Ovary (tissue), 3 donors: Measurements from ENCODE around the gene CRADD.

Experiments
- EP300 ChIP-seq: sonication (generic); formaldehyde crosslinking; IDR thresholded peaks from one replicate; pipeline ENCODE4 v1.6.1; 2017; ENCODE audit warnings: antibody characterized with exemption
- POLR2A ChIP-seq: fragments of 450-650 bp; IDR thresholded peaks from one replicate; pipeline ENCODE4 v1.6.1; 2017; ENCODE audit warnings: antibody characterized with exemption, mild to moderate bottlenecking, moderate library complexity
- TF ChIP-seq, protein P1 (sequence below), 3 donors: fragments of 450-650 bp in 2 of 3; fragments of 200-600 bp in 1 of 3; IDR thresholded peaks; one replicate each; pipeline versions ENCODE4 v1.5.1 to v1.8.0; 2016 to 2022; ENCODE audit warnings: antibody characterized with exemption in 3 of 3, mild to moderate bottlenecking in 1 of 3
- donor health status: DM: no; HTN: no; CAD: no.

GRCh38 chr12:93913845-93914244, 236.7 kb downstream of the CRADD start:
- TF ChIP-seq POLR2A (no peak), EP300 (no peak)
- TF ChIP-seq, protein P1, sequence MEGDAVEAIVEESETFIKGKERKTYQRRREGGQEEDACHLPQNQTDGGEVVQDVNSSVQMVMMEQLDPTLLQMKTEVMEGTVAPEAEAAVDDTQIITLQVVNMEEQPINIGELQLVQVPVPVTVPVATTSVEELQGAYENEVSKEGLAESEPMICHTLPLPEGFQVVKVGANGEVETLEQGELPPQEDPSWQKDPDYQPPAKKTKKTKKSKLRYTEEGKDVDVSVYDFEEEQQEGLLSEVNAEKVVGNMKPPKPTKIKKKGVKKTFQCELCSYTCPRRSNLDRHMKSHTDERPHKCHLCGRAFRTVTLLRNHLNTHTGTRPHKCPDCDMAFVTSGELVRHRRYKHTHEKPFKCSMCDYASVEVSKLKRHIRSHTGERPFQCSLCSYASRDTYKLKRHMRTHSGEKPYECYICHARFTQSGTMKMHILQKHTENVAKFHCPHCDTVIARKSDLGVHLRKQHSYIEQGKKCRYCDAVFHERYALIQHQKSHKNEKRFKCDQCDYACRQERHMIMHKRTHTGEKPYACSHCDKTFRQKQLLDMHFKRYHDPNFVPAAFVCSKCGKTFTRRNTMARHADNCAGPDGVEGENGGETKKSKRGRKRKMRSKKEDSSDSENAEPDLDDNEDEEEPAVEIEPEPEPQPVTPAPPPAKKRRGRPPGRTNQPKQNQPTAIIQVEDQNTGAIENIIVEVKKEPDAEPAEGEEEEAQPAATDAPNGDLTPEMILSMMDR (IDR thresholded peaks at IDR 0.05), result no peak
